ENCODE results near the gene ATP8B4. TPM values are rescaled to one million over a fixed set of nuclear protein-coding genes. Genes with fewer than 3 reads are reported as not detected.

The ATP8B4 gene
- total and polyA plus RNA-seq, 10 of the 15 experiments (the other 5 are each of a cell fraction or from before 2014, with no cell fraction given) = 0.02 to 0.94 (median 0.19) TPM

GRCh38 chr15:49898097-49898496 lies 220.9 kb downstream of the ATP8B4 start:
- intact Hi-C loops (cut with micrococcal nuclease; ENCODE audit: unreplicated experiment) (no loop called here), in situ Hi-C loops (cut with MboI) (no loop called here)
- Histone ChIP-seq H3K9ac (ENCODE audit: control insufficient read depth, insufficient read depth, low read length) (no peak overlapping the region), H3K4me1 (ENCODE audit: control insufficient read depth, insufficient read depth, low read length) (no peaks in the 10 kb centered on the region), H2AFZ (ENCODE audit: control insufficient read depth, low read depth, low read length) (no peak overlapping the region), H3K9me3 (replicated peaks; ENCODE audit: control insufficient read depth, insufficient read depth, low read length) (no peaks in the 10 kb centered on the region), H4K20me1 (ENCODE audit: control insufficient read depth, insufficient read depth) (no peaks in the 10 kb centered on the region), H3K4me3 (no peak overlapping the region), H3K79me2 (ENCODE audit: control insufficient read depth, insufficient read depth, low read length) (no peaks in the 10 kb centered on the region), H3K36me3 (ENCODE audit: control insufficient read depth in 2 of 2, insufficient read depth in 2 of 2, low read length in 1 of 2) (no peaks in the 10 kb centered on the region), H3K4me2 (ENCODE audit: control insufficient read depth, insufficient read depth) (no peak overlapping the region), H3K27me3 (replicated peaks in 1 of 2; ENCODE audit: control insufficient read depth in 2 of 2, insufficient read depth in 2 of 2, low read length in 1 of 2) (no peaks in the 10 kb centered on the region), H3K27ac (ENCODE audit: control insufficient read depth, insufficient read depth) (no peak overlapping the region)
- no TSS peak for BruUV-seq (replicated peaks)
- FAIRE-seq (no peak), ATAC-seq (no peak), DNase-seq (ENCODE audit: low read depth, low spot score) (no peak)
- ChIA-PET RAD21 (ENCODE audit: unreplicated experiment) (no interaction called here), CTCF (no interaction called here), POLR2A (no interaction called here), SMC1A (ENCODE audit: uncharacterized antibody, unreplicated experiment) (interaction anchor here (1.5 kb wide), 1 partner anchor 93 kb away, joined by 3 read pairs; no protein-coding TSS in a partner anchor)
- TF ChIP-seq CREB1 (IDR thresholded peaks at IDR 0.05; ENCODE audit: low read depth) (no peak), NBN (IDR thresholded peaks at IDR 0.05) (no peak)

- ChIA-PET CTCF (interaction anchor here (0.7 kb wide), 1 partner anchor 156 kb away, joined by 3 read pairs; no protein-coding TSS in a partner anchor), RAD21 (ENCODE audit: unreplicated experiment) (no interaction called here), SMC1A (ENCODE audit: uncharacterized antibody, unreplicated experiment) (no interaction called here), POLR2A (no interaction called here)
- Histone ChIP-seq H3K9me3 (replicated peaks; ENCODE audit: control insufficient read depth, insufficient read depth, low read length) (no peaks in the 10 kb centered on the region), H3K27ac (ENCODE audit: control insufficient read depth, insufficient read depth) (no peak overlapping the region), H3K4me1 (ENCODE audit: control insufficient read depth, insufficient read depth, low read length) (no peaks in the 10 kb centered on the region), H3K79me2 (ENCODE audit: control insufficient read depth, insufficient read depth, low read length) (no peaks in the 10 kb centered on the region), H2AFZ (ENCODE audit: control insufficient read depth, low read depth, low read length) (no peak overlapping the region), H3K4me3 (no peak overlapping the region), H3K27me3 (replicated peaks in 1 of 2; ENCODE audit: control insufficient read depth in 2 of 2, insufficient read depth in 2 of 2, low read length in 1 of 2) (no peaks in the 10 kb centered on the region), H3K36me3 (ENCODE audit: control insufficient read depth in 2 of 2, insufficient read depth in 2 of 2, low read length in 1 of 2) (no peaks in the 10 kb centered on the region), H4K20me1 (ENCODE audit: control insufficient read depth, insufficient read depth) (no peaks in the 10 kb centered on the region), H3K9ac (ENCODE audit: control insufficient read depth, insufficient read depth, low read length) (no peak overlapping the region), H3K4me2 (ENCODE audit: control insufficient read depth, insufficient read depth) (no peak overlapping the region)
- no peak for DNase-seq (ENCODE audit: low read depth, low spot score)
- no peak for ATAC-seq
- intact Hi-C loops (cut with micrococcal nuclease; ENCODE audit: unreplicated experiment) (no loop called here), in situ Hi-C loops (cut with MboI) (no loop called here)
- BruUV-seq (replicated peaks) = no TSS peak
- TF ChIP-seq TAF1 (IDR thresholded peaks at IDR 0.05; ENCODE audit: borderline replicate concordance, low read depth, low read length) = no peak
- TF ChIP-seq PKNOX1 (IDR thresholded peaks at IDR 0.05) = no peak
- TF ChIP-seq EGR1 (IDR thresholded peaks at IDR 0.05; ENCODE audit: borderline replicate concordance in 1 of 2, low read depth in 2 of 2, low read length in 2 of 2) = no peak
- TF ChIP-seq CTCF (IDR thresholded peaks at IDR 0.05 in 2 of 3, conservative IDR thresholded peaks at IDR 0.05 in 1 of 3; ENCODE audit: control insufficient read depth in 2 of 3, extremely low read depth in 1 of 3, insufficient read depth in 1 of 3, low read depth in 3 of 3, low read length in 3 of 3) = no peak
- TF ChIP-seq BHLHE40 (IDR thresholded peaks at IDR 0.05; ENCODE audit: borderline replicate concordance in 1 of 2, low read depth in 2 of 2, low read length in 1 of 2) = no peak
- TF ChIP-seq, protein P1, sequence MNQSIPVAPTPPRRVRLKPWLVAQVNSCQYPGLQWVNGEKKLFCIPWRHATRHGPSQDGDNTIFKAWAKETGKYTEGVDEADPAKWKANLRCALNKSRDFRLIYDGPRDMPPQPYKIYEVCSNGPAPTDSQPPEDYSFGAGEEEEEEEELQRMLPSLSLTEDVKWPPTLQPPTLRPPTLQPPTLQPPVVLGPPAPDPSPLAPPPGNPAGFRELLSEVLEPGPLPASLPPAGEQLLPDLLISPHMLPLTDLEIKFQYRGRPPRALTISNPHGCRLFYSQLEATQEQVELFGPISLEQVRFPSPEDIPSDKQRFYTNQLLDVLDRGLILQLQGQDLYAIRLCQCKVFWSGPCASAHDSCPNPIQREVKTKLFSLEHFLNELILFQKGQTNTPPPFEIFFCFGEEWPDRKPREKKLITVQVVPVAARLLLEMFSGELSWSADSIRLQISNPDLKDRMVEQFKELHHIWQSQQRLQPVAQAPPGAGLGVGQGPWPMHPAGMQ (IDR thresholded peaks at IDR 0.05; ENCODE audit: borderline replicate concordance) = no peak
- TF ChIP-seq CBX3 (IDR thresholded peaks at IDR 0.05; ENCODE audit: borderline replicate concordance, low read depth) = no peak
- no peak for FAIRE-seq
- 26% methylated on average over 6 of the region's 6 CpGs for WGBS (ENCODE audit: insufficient coverage, insufficient replicate concordance, low lambda C conversion rate, missing lambda C conversion rate)
These were observed 223.4 kb downstream of the ATP8B4 start for GRCh38 chr15:49895347-49896223.

Data from GM12878 (cell line).